ENCODE data around the gene IGFLR1.

DNA sequence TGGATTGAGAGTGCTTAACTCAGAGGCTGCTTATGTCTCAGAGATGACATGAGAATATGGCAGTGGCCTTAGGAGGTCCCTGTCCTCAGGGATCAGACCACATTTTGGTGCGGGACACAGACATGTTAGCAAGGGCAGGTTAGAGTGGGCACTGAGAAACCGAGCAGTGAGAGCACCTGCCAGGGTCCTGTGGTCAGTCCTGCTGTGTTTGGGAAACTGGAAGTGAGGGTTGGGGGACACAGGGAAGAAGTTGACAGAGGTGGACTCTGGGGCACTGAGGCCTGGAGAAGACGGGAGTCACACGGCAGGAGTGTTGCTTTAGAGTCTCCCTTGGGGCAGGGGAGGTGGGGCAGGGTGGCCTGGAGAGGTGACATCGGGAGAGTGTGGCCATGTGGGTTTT, 7.4 kb downstream of the IGFLR1 start:
- TF ChIP-seq, protein P1, sequence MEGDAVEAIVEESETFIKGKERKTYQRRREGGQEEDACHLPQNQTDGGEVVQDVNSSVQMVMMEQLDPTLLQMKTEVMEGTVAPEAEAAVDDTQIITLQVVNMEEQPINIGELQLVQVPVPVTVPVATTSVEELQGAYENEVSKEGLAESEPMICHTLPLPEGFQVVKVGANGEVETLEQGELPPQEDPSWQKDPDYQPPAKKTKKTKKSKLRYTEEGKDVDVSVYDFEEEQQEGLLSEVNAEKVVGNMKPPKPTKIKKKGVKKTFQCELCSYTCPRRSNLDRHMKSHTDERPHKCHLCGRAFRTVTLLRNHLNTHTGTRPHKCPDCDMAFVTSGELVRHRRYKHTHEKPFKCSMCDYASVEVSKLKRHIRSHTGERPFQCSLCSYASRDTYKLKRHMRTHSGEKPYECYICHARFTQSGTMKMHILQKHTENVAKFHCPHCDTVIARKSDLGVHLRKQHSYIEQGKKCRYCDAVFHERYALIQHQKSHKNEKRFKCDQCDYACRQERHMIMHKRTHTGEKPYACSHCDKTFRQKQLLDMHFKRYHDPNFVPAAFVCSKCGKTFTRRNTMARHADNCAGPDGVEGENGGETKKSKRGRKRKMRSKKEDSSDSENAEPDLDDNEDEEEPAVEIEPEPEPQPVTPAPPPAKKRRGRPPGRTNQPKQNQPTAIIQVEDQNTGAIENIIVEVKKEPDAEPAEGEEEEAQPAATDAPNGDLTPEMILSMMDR (conservative IDR thresholded peaks at IDR 0.05; ENCODE audit: low read depth, low read length), result no peak
- no peak for TF ChIP-seq EZH2 (IDR thresholded peaks at IDR 0.05; ENCODE audit: borderline replicate concordance, low read depth, low read length, poor library complexity, severe bottlenecking)
